Spleen (tissue), 7 donors: Measurements from ENCODE around the gene APOA5.

Experiments
- POLR2A ChIP-seq, 3 donors: fragments of 450-650 bp; IDR thresholded peaks; one replicate each; pipeline ENCODE4 v1.5.1; 2017; ENCODE audit warnings: antibody characterized with exemption in 3 of 3, mild to moderate bottlenecking in 1 of 3
- POLR2AphosphoS5 ChIP-seq, 3 donors: sonication (generic); formaldehyde crosslinking; IDR thresholded peaks; one replicate each; pipeline ENCODE4 v1.5.1; 2017; ENCODE audit warnings: antibody characterized with exemption in 3 of 3
- TF ChIP-seq, protein P1 (sequence below), 11 experiments: fragments of 200-600 bp in 7 of 11; fragments of 450-650 bp in 4 of 11; sonication (generic) in 4 of 11; IDR thresholded peaks in 8 of 11; conservative IDR thresholded peaks in 3 of 11; 1 replicate in 7 of 11; 2 replicates in 4 of 11; pipeline versions ENCODE4 v1.4.0 to v1.8.0; 2016 to 2021; ENCODE audit warnings: antibody characterized with exemption in 11 of 11, inconsistent platforms in 4 of 11, mild to moderate bottlenecking in 1 of 11
- donor health status: DM: no; HTN: no; CAD: no; lungs with moderate emphysema.
- donor health status: DM: no; HTN: no; CAD: no.
- donor health status: DM: no; HTN: no; CAD: no.

DNA sequence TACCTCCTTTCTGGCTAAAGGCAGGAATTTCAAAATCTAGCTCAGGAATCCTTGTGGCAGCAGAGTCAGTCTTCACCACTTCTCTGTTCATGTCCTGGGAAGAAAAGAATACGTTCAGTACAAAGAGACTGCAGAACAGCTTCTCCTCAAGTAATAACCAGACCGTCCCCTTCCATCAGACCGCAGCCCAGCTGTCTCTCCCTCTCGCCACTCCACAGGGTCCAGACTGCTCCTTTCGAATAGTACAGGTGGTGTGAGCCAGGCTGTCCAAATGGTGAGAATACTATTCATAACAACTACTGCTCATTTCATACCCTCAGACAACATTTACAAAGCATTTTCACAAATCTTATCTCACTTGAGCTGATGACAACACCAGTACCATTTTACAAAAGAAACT is 4.7 kb downstream of the APOA5 start:
- TF ChIP-seq, protein P1, sequence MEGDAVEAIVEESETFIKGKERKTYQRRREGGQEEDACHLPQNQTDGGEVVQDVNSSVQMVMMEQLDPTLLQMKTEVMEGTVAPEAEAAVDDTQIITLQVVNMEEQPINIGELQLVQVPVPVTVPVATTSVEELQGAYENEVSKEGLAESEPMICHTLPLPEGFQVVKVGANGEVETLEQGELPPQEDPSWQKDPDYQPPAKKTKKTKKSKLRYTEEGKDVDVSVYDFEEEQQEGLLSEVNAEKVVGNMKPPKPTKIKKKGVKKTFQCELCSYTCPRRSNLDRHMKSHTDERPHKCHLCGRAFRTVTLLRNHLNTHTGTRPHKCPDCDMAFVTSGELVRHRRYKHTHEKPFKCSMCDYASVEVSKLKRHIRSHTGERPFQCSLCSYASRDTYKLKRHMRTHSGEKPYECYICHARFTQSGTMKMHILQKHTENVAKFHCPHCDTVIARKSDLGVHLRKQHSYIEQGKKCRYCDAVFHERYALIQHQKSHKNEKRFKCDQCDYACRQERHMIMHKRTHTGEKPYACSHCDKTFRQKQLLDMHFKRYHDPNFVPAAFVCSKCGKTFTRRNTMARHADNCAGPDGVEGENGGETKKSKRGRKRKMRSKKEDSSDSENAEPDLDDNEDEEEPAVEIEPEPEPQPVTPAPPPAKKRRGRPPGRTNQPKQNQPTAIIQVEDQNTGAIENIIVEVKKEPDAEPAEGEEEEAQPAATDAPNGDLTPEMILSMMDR (IDR thresholded peaks at IDR 0.05 in 8 of 11, conservative IDR thresholded peaks at IDR 0.05 in 3 of 11), result no peak
- TF ChIP-seq POLR2A (IDR thresholded peaks at IDR 0.05) (no peak), POLR2AphosphoS5 (IDR thresholded peaks at IDR 0.05) (no peak)
